HG02943 (cell line): ENCODE data around the gene CDC37L1.

Experiments
- ATAC-seq: cut with Tn5 transposase; IDR thresholded peaks from one replicate; pipeline ENCODE4 v1.9.1; 2021; ENCODE audit warnings: mild to moderate bottlenecking, low read depth, moderate library complexity; ENCODE audit not compliant: unreplicated experiment

The CDC37L1 gene

DNA sequence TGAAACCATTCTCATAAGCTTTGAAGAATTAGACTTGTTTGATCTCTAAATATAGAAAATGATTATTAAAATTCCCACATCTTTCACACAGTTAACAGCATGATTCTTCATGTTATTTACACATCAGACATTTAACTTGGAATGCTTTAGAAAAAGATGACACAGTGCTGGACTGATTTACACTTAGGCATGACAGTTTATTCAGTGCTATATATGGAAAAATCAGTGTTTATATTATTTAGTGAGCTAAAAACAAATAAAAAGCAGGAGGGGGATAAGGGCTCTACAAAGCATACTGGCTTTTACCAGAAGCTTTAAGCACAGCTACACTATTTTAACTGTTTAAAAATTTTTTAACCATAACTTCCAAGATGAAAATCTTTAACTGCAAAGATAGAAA is 30.0 kb downstream of the CDC37L1 start:
- ATAC-seq = no peak

- no peak for ATAC-seq
Observed at GRCh38 chr9:4713849-4714248, 34.5 kb downstream of the CDC37L1 start.

GRCh38 chr9:4714266-4715016 is 35.1 kb downstream of the CDC37L1 start:
- ATAC-seq = no peak

DNA sequence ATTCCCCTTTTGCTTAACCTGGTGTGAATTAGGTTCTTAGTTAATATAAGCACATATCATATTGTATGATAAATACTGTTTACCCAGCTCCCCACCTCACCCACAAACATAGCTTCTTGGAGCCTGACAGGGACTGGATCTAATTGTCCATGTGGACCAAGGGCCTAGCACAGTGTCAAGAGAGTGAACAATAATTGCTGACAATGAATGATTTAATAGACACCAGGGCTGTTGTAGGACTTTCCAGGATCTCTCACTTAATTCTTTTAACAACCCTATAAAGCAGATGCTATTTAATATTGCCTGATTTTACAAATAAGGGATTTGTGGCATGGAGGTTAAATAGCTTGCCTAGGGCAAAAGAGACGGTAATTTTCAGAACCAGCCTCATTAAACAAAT is 36.8 kb downstream of the CDC37L1 start:
- ATAC-seq = no peak

DNA sequence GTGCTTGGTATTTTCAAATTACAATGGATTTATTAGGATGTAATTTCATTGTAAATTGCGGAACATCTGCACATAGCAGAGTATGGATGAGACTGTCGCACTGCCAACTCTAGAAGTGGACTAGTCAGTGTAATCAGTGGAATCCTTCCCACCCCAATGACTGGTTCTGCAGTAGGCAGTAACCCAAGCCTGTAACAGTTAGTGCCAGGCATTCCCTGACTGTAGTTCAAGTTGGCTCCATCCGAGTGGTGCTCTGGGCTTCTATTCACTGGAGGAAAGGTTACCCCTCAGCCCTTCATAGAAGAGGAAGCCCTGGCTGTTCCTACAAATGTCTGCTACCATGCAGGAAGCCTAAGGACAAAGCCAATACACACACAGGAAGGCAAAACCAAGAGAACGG is 38.4 kb downstream of the CDC37L1 start:
- ATAC-seq = no peak

- ATAC-seq = no peak
Observed at GRCh38 chr9:4718911-4719310, 39.5 kb downstream of the CDC37L1 start.

GRCh38 chr9:4721736-4722135 is 42.4 kb downstream of the CDC37L1 start:
- ATAC-seq = no peak

DNA sequence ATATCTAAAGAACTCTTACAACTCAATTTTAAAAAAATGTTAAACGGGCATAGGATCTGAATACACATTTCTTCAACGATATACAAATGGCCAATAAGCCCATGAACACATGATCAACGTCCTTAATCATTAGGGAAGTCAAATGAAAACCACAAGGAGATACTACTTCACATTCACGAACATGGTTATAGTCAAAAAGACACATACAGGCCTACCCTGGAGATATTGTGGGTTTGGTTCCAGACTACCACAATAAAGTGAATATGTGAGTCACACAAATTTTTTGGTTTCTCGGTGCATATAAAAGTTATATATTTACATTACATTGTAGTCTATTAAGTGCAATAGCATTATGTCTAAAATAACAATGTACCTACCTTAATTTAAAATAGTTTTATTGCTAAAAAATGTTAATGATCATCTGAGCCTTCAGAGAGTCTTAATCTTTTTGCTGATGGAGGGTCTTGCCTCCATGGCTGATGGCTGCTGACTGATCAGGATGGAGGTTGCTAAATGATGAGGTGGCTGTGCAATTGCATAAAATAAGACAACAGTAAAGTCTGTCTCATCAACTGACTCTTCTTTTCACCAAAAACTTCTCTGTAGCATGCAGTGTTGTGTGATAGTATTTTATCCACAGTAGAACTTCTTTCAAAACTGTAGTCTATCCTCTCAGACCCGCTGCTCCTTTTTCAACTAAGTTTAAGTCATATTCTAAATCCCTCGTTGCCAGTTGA is 46.5 kb downstream of the CDC37L1 start:
- no peak for ATAC-seq

GRCh38 chr9:4727593-4727992 is 48.2 kb downstream of the CDC37L1 start:
- no peak for ATAC-seq

DNA sequence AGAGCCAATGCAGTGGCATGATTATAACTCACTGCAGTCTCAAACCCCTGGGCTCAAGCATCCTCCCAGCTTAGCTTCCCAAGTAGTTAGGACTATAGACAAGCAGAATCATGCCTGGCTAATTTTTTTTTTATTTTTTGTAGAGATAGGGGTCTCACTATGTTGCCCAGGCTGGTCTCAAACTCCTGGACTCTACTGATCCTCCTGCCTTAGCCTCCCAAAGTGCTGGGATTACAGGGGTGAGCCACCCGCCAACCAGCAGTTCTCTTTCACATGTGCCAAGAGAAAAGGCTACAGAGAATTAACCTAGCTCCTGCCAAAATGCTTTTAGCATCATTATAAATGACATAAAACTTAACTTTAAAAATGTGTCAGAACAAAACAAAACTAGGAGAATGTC is 53.5 kb downstream of the CDC37L1 start:
- no peak for ATAC-seq

DNA sequence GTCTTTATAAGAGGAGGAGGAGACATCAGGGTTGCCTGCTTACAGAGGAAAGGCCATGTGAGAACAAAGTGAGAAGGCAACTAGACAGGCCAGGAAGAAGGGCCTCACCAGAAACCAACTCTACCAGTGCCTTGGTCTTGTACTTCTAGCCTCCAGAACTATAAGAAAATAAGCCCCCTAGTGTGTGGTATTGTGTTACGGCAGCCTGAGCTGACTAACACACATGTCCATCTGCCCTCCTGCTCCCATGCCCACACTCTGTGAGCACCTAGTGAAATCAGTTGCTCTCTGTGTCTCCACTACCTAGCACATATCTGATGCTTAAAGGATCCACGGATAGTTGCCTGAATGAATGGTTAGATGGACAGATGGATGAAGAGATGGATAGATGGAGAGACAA is 54.8 kb downstream of the CDC37L1 start:
- ATAC-seq = no peak

- no peak for ATAC-seq
Observed at GRCh38 chr9:4738866-4739586, 59.7 kb downstream of the CDC37L1 start.

DNA sequence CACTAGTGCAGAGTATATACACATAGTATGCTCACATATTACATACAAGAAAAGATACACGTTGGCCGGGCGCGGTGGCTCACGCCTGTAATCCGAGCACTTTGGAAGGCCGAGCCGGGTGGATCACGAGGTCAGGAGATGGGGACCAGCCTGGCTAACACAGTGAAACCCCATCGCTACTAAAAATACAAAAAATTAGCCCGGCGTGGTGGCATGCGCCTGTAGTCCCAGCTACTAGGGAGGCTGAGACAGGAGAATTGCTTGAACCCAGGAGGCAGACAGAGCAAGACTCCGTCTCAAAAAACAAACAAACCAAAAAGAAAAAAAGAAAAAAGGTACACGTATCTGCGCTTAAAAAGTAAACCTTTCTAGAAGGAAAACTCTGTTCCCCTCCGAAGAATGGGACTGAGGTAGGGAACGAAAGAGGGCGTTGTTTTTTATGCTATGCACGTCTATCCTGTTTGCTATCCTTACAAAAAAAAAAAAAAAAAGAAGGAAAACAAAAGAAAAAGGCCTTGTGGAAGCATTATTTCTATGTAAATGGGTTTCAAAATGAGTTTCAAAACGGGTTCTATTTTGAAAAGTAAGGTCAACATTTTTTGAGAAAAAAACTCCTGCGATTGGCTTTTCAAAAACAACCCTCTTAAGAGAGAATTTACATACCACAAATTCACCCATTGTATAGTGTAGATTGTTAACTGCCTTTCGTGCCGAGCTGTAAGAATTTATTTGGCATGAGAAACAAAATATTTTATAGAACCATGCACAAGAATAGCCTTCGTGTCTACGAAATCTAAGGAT is 60.4 kb downstream of the CDC37L1 start:
- no peak for ATAC-seq

GRCh38 chr9:4740388-4740637 is 60.9 kb downstream of the CDC37L1 start:
- ATAC-seq = peak; percentile 5

DNA sequence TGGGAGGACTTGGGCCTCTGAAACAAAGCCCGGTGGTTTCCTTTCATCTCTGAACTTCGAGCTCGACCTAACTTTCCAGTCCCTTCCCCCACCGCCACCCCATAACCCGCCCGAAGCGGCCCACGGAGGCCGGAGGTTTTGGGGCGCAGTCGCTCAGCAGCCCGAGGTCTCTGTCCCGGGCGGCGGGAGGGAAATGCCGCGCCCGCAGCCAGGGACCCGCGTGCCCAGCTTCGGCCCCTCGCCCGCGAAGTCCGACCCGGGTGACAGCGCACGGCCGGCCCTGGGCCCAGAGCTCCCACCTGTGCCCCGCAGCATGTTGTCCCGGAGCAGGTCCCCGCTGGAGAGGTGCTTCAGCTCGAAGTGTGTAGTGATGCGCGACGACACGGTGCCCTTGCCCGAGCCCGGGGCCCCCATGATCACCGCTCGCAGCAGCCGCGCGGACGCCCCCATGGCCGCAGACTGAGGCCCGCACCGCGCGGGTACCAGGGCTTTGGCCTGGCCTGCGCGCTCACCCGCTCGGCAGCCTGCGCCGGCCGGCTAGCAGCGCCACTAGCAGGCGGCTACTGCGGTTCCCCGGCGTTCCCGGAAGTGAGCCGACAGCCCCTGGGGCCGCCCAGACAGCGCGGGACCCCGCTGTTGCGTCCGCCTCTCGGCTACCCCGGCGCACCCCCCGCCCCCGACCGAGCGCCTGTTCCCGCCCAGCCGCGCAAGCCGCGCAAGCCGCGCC is 61.4 kb downstream of the CDC37L1 start, which contains the start of gene AK3:
AK3 (minus strand) TSS at position 565 of the 727 bp plus-strand sequence; CDS start at position 450, 115 bp downstream.
- ATAC-seq = peak; percentile 89

DNA sequence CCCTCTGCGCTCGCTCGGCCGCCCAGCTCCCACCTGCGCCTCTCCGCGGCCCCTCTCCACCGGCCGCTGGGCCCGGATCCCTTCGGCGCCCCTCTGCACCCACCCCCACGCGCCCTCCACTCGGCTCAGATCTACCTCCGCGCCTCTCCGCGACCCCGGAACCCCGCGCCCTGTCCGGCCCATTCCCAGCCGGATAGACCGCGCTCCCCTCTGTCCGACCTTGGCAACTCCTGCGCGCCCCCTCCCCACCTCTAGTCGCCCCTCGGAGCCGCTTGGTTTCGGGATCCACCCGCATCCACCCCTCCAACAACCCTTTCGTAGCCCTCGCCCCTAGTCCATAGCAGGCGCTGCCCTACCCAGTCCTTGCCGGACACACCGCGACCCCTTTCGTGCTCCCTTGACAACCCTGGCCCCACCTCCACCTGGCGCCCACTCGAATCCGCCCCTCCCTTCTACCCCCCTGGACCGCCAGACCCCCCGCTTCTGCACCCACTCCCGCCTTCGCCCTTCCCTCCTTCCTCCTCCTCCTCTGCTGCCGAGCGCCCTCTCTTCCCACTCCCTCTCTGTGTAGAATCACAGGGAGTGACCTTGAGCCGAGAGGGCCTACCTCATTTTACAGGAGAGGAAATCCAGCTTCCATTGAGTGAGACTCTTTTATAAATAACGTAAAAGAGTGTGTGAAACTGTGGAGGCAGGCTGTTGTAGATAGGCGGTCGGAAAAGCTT is 62.2 kb downstream of the CDC37L1 start:
- peak; percentile 3 for ATAC-seq

- no peak for ATAC-seq
Observed at GRCh38 chr9:4742246-4742645, 62.9 kb downstream of the CDC37L1 start.

- ATAC-seq = no peak
Observed at GRCh38 chr9:4743131-4743875, 63.9 kb downstream of the CDC37L1 start.
